ENCODE measurements around the gene DPYSL5. TPM values are rescaled to one million over a fixed set of nuclear protein-coding genes. Genes with fewer than 3 reads are reported as not detected.

DPYSL5 gene
- total and polyA plus RNA-seq, 12 donors: 0.34 to 1.6 (median 0.82) TPM; not detected in 4

DNA sequence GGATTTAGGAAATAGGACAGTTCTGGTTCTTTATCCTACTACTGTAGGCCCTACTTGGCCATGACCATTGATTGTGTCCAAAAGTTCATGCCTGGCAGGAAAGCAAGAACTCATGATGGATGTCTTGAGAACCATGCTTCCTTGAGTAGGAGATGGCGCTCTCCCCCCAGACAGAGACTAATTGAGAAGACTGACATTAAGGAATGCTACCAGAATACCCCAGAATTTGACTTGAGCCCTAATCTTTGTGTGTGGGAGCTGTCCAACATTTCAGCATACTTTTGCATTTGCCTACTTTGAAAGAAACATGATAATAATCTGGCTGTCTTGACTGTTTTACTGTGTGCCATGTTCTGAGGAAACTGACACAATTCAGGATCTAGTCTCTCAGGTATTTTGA, 145.8 kb downstream of the DPYSL5 start:
- Histone ChIP-seq H3K4me3 (no peak overlapping the region), H3K27ac (no peak overlapping the region), H3K9me3 (replicated peaks in 1 of 3) (no peaks in the 10 kb centered on the region), H3K4me1 (replicated peaks in 1 of 2) (no peaks in the 10 kb centered on the region), H3K27me3 (no peaks in the 10 kb centered on the region), H3K36me3 (replicated peaks in 1 of 2) (no peaks in the 10 kb centered on the region)
- TF ChIP-seq POLR2A (IDR thresholded peaks at IDR 0.05): no peak
- no peak for TF ChIP-seq CTCF (IDR thresholded peaks at IDR 0.05)
- no peak for DNase-seq
- intact Hi-C loops (cut with DNase I): no loop called here
- WGBS, 4 donors: 90 to 100% (median 93%) methylated on average over 1 of the region's 1 CpG

DNA sequence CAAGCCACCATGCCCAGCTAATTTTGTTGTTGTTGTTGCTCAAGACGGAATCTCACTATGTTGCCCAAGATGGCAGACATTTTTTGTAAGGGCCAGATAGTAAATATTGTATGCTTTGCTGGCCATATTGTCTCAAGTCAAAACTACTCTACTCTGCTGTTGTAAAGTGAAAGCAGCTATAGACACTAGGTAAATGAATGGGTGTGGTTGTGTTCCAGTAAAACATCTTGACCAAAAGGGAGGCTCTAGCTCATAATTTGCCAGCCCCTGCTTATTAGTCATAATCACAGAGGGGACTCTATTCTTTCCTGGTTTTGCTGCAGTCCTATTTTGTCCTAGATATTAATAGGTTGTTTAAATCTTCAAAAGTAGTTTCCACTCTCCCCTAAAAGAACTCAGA, 147.1 kb downstream of the DPYSL5 start:
- 67 to 91% (median 85%) methylated on average over 1 of the region's 1 CpG for WGBS, 4 donors
- TF ChIP-seq CTCF (IDR thresholded peaks at IDR 0.05): no peak
- no peak for TF ChIP-seq POLR2A (IDR thresholded peaks at IDR 0.05)
- no peaks in the 10 kb centered on the region for H3K36me3 ChIP-seq (replicated peaks in 1 of 2)
- no peak overlapping the region for H3K4me3 ChIP-seq
- no peaks in the 10 kb centered on the region for H3K9me3 ChIP-seq (replicated peaks in 1 of 3)
- no peak overlapping the region for H3K27ac ChIP-seq
- H3K27me3 ChIP-seq: no peaks in the 10 kb centered on the region
- no peaks in the 10 kb centered on the region for H3K4me1 ChIP-seq (replicated peaks in 1 of 2)
- no peak for DNase-seq
- intact Hi-C loops (cut with DNase I): no loop called here

- WGBS, 4 donors: 85 to 97% (median 92%) methylated on average over 10 of the region's 10 CpGs
These were observed 149.5 kb downstream of the DPYSL5 start for GRCh38 chr2:26997394-26997793.

DNA sequence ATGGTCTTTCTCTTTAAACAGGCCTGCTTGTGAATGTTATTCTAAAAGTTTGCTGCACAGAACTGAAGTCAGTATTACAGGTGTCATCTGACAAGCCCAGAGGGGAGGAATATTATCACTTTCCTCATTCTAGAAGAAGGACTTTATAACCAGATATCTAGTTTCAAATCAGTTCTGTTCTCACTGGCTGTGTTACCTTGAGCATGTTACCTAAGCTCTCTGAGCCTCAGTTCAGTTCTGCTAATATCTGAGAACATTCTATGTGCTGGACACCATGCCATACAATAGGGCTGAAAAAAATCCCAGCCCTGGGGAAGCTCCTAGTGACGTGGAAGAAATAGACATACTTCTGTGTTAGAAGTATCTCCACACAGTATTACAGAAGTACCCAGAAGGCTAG, 150.4 kb downstream of the DPYSL5 start:
- TF ChIP-seq POLR2A (IDR thresholded peaks at IDR 0.05): no peak
- no peak for TF ChIP-seq CTCF (IDR thresholded peaks at IDR 0.05)
- 82 to 100% (median 94%) methylated on average over 1 of the region's 1 CpG for WGBS, 4 donors
- no peaks in the 10 kb centered on the region for H3K27me3 ChIP-seq
- H3K27ac ChIP-seq: no peak overlapping the region
- no peak overlapping the region for H3K4me3 ChIP-seq
- intact Hi-C loops (cut with DNase I): no loop called here
- H3K36me3 ChIP-seq (replicated peaks in 1 of 2): no peaks in the 10 kb centered on the region
- H3K9me3 ChIP-seq (replicated peaks in 1 of 3): no peaks in the 10 kb centered on the region
- no peaks in the 10 kb centered on the region for H3K4me1 ChIP-seq (replicated peaks in 1 of 2)
- DNase-seq: no peak

More at GRCh38 chr2:26997394-26997793, 149.5 kb downstream of the DPYSL5 start:
- no peak for DNase-seq
- H3K4me3 ChIP-seq: no peak overlapping the region
- H3K27me3 ChIP-seq: no peaks in the 10 kb centered on the region
- no peak overlapping the region for H3K27ac ChIP-seq
- H3K9me3 ChIP-seq (replicated peaks in 1 of 3): no peaks in the 10 kb centered on the region
- H3K36me3 ChIP-seq (replicated peaks in 1 of 2): no peaks in the 10 kb centered on the region
- intact Hi-C loops (cut with DNase I): no loop called here
- no peak for TF ChIP-seq POLR2A (IDR thresholded peaks at IDR 0.05)
- TF ChIP-seq CTCF (IDR thresholded peaks at IDR 0.05): no peak
- no peaks in the 10 kb centered on the region for H3K4me1 ChIP-seq (replicated peaks in 1 of 2)

Other genes with a start within 250 kb of the DPYSL5 start
- gene CIB4, start 206.8 kb upstream of the DPYSL5 start, total RNA-seq: 1 to 10 TPM in 7 of 9 donors, not detected in 2; 2.2 to 6.9 (median 3.5) TPM
- 10 to 100 TPM in 1 of 3 donors, 1 to 10 TPM in 2; 3.3 to 10.1 (median 5.3) TPM for gene CIB4, start 206.8 kb upstream of the DPYSL5 start, polyA plus RNA-seq
- gene KCNK3, start 155.4 kb upstream of the DPYSL5 start, total RNA-seq: 100 to 1,000 TPM in 8 of 9 donors, 10 to 100 TPM in 1; 69.6 to 595 (median 395) TPM
- 100 to 1,000 TPM; 133 to 325 (median 160) TPM for gene KCNK3, start 155.4 kb upstream of the DPYSL5 start, polyA plus RNA-seq
- gene SLC35F6, start 83.8 kb upstream of the DPYSL5 start, total RNA-seq: 10 to 100 TPM; 27.5 to 92.4 (median 67.0) TPM
- gene SLC35F6, start 83.8 kb upstream of the DPYSL5 start, polyA plus RNA-seq: 10 to 100 TPM; 20.0 to 49.8 (median 23.7) TPM
- 1 to 10 TPM in 2 of 9 donors, under 1 TPM in 3, not detected in 4; 0.49 to 4.5 (median 0.97) TPM for gene CENPA, start 62.1 kb upstream of the DPYSL5 start, total RNA-seq
- 1 to 10 TPM in 1 of 3 donors, under 1 TPM in 2; 0.20 to 1.1 (median 0.56) TPM for gene CENPA, start 62.1 kb upstream of the DPYSL5 start, polyA plus RNA-seq
- gene MAPRE3, start 122.5 kb downstream of the DPYSL5 start, total RNA-seq: 10 to 100 TPM; 11.0 to 27.9 (median 18.6) TPM
- gene MAPRE3, start 122.5 kb downstream of the DPYSL5 start, polyA plus RNA-seq: 10 to 100 TPM; 26.5 to 73.0 (median 30.5) TPM
- 100 to 1,000 TPM in 2 of 9 donors, 10 to 100 TPM in 7; 25.2 to 124 (median 50.0) TPM for gene TMEM214, start 184.8 kb downstream of the DPYSL5 start, total RNA-seq
- 100 to 1,000 TPM in 1 of 3 donors, 10 to 100 TPM in 2; 63.7 to 111 (median 96.8) TPM for gene TMEM214, start 184.8 kb downstream of the DPYSL5 start, polyA plus RNA-seq
- 10 to 100 TPM; 23.4 to 42.4 (median 32.0) TPM for gene AGBL5, start 203.5 kb downstream of the DPYSL5 start, total RNA-seq
- gene AGBL5, start 203.5 kb downstream of the DPYSL5 start, polyA plus RNA-seq: 10 to 100 TPM; 21.2 to 31.3 (median 29.8) TPM
- gene OST4, start 223.5 kb downstream of the DPYSL5 start, total RNA-seq: 100 to 1,000 TPM; 174 to 617 (median 397) TPM
- gene OST4, start 223.5 kb downstream of the DPYSL5 start, polyA plus RNA-seq: 100 to 1,000 TPM; 387 to 602 (median 531) TPM
- 100 to 1,000 TPM in 5 of 9 donors, 10 to 100 TPM in 4; 17.7 to 243 (median 115) TPM for gene EMILIN1, start 230.5 kb downstream of the DPYSL5 start, total RNA-seq
- 100 to 1,000 TPM in 1 of 3 donors, 10 to 100 TPM in 1, 1 to 10 TPM in 1; 4.2 to 168 (median 84.4) TPM for gene EMILIN1, start 230.5 kb downstream of the DPYSL5 start, polyA plus RNA-seq
- 10 to 100 TPM in 4 of 9 donors, 1 to 10 TPM in 5; 4.0 to 14.4 (median 9.0) TPM for gene KHK, start 238.6 kb downstream of the DPYSL5 start, total RNA-seq
- gene KHK, start 238.6 kb downstream of the DPYSL5 start, polyA plus RNA-seq: 1 to 10 TPM; 3.3 to 6.7 (median 4.9) TPM

Data from adrenal gland (tissue), 12 donors.